H54 (cell line): ENCODE data around the gene NDOR1.
"Not testable (repeated sequence)": the region's sequence is repeated elsewhere in the genome, so short reads cannot be mapped to it uniquely, and the experiment has no call there.

Source experiments
- DNase-seq: peaks from one replicate; pipeline ENCODE4 v3.0.0; 2011; ENCODE audit warnings: low spot score, mixed read lengths; ENCODE audit not compliant: insufficient read length
- FAIRE-seq: peaks from 3 replicates; lab custom pipeline; 2011; peaks lifted over from hg19 to GRCh38; lab: Jason Lieb, UNC
- POLR2A ChIP-seq: IDR thresholded peaks from 2 replicates; pipeline ENCODE4 v1.6.1; 2011; ENCODE audit warnings: low read depth, mild to moderate bottlenecking, low read length

Gene NDOR1

DNA sequence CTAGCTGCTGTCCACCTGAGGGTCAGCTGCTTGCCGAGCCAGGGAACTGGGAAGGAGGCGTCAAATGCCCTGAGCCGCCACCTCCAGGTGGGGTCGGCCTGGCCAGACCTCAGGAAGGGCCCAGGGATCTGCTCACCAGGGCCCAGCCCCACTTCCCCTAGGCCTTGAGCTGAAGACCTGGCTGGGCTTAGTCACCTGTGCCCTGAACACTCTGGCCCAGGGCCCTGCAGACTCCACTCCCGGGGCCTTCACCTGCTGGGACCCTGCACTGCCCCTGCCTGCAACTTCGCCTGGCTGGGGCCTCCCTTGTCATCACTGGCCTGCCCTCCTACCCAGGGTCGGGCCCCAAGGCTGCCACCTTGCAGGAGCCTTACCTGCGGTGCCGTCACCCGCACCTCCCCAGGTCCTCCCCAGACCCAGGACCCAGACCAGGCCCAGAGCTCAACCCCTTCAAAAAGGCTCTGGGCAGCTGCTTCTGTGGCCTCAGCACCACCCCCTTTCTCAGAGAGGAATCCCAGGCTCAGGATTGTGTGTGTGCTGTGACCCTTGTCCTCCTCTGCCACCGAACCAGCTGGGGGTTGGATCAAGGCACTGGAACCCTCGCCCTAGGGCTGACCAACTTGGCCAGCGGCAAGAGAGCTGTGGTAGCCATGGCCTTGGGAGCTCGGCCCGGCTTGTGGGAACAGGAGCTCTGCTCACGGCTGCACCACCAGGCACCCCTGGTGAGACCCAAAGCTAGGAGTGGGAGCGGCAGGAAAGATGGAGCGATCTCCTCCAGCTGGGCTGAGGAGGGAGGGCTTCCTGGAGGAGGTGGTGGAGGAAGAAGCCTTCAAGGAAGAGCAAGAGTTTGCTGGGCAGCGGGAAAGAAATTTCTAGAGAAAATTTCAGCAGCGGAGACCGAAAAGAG, 48.5 kb downstream of the NDOR1 start:
- DNase-seq (no peak), FAIRE-seq (no peak)
- TF ChIP-seq POLR2A = no peak

DNA sequence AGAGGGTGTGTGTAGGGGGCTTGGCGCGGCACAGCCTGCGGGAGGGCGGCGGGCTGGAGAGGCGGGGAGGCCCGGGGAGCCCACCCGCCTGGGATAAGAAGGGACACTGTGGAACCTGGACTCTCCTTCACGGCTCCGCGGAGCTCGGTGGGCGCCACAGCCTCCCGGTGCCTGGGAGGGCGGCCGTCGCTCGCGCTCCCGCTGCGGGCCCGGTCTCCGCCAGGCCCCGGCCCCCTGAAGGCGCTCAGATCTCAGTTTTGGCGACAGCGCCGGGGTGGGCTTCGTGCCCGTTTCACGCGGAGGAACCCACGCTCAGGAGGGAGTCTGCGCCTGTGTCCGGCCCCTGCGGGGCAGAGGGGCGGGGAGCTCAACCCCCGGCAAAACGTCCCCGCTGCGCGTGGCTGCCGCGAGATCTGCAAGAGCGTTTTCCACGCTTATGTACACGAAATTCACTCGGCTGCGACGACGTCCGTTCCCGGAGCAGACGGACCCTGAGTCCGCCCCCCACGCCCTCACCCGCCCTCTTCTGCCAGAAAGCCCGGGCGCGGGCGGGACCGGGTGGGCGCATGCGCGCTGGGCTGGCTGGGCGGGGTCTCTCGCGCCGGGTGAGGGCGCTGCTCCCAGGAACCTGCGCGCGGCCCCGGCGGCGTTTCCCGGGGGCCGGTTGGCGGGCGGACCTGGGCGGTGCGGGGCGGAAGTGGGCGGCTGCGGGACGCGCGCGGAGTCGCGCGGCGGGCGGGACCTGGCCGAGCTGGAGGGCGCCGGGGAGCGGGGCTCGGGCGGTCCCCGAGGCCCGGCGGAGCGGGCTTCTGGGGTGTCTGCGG, 49.3 kb downstream of the NDOR1 start, which contains the start of gene NELFB:
NELFB (plus strand) TSS at position 704 of the 824 bp plus-strand sequence.
- peak; percentile 96 for TF ChIP-seq POLR2A
- DNase-seq = peak; percentile 100
- FAIRE-seq = no peak

DNA sequence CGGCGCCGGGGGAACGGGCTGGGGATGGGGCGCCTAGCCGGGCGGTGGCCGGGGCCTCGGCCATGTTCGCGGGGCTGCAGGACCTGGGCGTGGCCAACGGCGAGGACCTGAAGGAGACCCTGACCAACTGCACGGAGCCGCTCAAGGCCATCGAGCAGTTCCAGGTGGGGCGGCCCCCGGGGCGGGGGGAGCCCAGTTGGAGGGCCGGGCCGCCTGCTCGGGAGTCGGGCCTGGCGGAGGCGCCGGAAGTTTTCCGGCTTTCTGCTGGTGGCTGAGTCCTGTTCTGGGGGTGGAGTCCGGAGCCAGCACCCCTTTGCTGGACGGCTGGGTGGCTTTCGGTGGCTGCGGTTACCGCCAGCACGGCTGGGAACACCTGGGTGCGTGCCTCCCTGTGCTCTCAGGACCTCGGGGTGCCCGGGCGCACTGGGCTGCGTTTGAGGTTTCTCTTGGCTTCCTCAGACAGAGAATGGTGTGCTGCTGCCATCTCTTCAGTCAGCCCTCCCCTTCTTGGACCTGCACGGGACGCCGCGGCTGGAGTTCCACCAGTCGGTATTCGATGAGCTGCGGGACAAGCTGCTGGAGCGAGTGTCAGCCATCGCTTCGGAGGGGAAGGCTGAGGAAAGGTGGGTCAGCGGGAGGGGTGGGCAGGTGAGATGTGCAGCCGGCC, 50.1 kb downstream of the NDOR1 start:
- no peak for TF ChIP-seq POLR2A
- FAIRE-seq (no peak), DNase-seq (peak; percentile 92)

DNA sequence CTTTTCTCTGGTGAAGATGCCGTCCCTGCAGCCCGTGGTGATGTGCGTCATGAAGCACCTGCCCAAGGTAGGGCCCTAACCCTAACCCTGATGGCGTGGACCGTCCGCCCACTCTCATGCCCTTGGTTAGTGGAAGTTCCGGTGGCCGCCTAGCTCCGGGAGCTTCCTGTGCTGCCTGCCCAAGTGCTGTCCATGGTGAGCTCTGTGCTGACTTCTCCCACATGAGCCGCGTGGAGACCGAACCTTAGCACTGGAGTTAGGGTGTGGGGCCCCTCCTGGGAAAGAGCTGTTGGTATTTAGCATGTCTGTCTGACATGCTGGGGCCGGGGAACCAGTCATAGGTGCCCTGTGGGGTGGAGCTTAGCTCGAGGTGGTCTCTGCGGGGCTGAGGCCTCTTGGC, 50.9 kb downstream of the NDOR1 start:
- FAIRE-seq = no peak
- TF ChIP-seq POLR2A = no peak

DNA sequence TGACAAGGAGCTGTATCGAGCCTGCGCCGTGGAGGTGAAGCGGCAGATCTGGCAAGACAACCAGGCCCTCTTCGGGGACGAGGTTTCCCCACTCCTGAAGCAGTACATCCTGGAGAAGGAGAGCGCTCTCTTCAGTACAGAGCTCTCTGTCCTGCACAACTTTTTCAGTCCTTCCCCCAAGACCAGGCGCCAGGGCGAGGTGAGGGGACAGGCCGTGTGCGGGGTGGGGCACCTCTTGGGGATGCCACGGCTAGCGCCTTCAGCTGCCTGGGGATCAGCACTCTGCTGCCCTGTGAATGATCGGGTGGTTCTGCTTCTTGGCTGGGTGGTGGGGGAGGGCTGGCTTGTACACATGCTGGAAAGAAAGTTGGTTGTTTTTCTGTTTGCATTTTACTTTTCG, 51.4 kb downstream of the NDOR1 start:
- DNase-seq = no peak
- TF ChIP-seq POLR2A = no peak
- FAIRE-seq = no peak

More for the DNA sequence above, 50.9 kb downstream of the NDOR1 start:
- no peak for DNase-seq

DNA sequence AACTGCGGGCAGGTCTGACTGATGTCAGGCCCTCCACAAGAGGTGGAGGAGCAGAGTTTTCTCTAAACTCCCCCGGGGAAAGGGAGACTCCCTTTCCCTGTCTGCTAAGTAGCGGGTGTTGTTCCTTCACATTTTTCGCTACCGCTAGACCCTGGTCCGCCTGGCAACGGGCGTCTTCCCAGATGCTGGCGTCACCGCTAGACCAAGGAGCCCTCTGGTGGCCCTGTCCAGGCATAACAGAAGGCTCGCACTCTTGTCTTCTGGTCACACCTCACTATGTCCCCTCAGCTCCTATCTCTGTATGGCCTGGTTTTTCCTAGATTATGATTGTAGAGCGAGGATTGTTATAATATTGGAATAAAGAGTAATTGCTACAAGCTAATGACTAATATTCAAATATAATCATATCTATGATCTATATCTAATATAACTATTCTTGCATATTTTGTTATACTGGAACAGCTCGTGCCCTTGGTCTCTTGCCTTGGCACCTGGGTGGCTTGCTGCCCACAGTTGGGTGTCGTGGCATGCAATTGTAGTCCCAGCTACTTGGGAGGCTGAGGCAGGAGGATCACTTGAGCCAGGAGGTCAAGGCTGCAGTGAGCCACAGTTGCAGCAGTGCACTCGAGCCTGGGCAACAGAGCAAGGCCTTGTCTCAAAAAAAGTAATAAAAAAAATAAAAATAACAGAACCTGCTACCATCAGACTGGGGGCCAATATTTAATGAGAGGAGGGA, 56.8 kb downstream of the NDOR1 start:
- DNase-seq, FAIRE-seq: not testable (repeated sequence)

DNA sequence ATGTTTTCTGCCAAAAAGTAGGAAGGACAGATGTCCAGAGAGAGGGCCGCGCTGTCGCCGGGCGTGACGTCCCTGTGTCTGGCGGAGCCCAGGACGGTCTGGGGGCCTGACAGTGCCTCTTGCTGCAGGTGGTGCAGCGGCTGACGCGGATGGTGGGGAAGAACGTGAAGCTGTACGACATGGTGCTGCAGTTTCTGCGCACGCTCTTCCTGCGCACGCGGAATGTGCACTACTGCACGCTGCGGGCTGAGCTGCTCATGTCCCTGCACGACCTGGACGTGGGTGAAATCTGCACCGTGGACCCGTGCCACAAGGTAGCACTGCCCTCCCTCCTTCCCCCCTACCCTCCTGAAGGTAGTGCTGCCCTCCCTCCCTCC, 57.4 kb downstream of the NDOR1 start:
- no peak for FAIRE-seq
- no peak for DNase-seq
- no peak for TF ChIP-seq POLR2A

DNA sequence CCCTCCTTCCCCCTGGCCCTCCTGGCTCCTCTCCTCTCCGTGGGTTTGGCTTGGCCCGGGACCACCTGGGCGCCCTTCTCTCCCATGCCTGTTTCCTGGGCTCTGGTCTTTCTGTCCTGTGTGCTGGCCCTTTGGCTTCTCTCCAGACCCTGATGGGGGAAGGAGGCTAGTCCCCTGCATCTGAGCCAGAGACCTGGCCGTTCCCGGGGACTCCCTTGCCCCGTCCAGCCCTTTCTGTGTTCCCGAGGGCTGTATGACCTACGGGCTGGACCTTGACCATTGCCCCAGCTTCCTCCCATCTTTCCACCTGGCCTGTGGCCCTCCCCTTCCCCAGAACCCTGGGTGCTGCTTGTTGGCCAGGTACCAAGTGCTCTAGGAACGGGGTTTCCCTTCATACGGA, 58.0 kb downstream of the NDOR1 start:
- FAIRE-seq = no peak
- TF ChIP-seq POLR2A = no peak
- DNase-seq = no peak

DNA sequence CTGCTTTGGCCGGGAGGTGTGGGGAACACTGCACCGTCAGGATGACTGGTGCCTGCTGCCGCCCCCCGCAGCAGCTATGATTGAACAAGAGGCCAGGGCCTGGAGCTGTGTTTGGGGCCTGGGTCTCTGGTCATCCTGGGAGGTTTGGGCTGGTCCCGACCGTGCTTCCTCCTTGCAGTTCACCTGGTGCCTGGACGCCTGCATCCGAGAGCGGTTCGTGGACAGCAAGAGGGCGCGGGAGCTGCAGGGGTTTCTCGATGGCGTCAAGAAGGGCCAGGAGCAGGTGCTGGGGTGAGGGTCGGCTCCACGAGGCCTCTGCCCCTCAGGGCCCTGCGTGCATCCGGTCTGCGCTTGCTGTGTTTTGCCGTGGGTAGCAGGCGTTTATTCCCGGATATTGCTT, 58.6 kb downstream of the NDOR1 start:
- FAIRE-seq (no peak), DNase-seq (no peak)
- TF ChIP-seq POLR2A = no peak

DNA sequence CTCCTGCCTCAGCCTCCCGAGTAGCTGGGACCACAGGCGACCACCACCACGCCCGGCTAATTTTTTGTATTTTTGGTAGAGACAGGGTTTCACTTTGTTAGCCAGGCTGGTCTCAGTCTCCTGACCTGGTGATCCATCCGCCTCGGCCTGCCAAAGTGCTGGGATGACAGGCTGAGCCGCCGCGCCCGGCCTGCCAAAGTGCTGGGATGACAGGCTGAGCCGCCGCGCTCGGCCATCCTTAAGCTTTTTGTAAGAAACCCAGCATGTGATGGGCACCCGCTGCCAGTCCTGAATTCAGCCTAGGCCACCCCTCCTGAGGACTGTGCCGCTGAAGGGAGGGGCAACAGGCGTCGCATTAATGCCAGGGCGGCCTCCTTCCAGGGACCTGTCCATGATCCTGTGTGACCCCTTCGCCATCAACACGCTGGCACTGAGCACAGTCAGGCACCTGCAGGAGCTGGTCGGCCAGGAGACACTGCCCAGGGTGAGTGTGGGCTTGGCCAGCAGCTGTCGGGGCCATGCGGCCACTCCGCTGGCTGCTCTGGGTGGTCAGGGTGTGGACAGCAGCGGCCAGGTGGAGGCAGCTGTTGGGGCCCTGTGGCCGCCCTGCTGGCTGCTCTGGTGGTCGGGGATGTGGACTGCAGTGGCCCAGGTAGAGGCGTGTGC, 60.1 kb downstream of the NDOR1 start:
- FAIRE-seq = no peak
- no peak for TF ChIP-seq POLR2A
- DNase-seq = no peak

DNA sequence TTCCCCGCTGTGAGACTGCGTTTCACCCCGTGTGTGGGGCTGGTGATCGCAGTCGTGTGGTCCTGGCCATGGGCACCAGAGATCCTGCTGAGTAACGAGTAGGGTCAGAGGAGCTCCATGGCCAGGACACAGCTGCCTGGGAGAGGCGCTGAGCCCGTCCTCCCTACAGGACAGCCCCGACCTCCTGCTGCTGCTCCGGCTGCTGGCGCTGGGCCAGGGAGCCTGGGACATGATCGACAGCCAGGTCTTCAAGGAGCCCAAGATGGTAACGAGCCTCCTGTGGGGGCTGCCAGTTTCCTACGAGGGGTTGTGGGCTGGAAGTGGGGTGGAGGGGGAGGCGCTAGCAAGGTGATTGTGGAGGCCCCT, 60.6 kb downstream of the NDOR1 start:
- no peak for FAIRE-seq

More for the DNA sequence above, 60.6 kb downstream of the NDOR1 start:
- DNase-seq = no peak
- no peak for TF ChIP-seq POLR2A
